NCI-H2196 treated with DMSO at 0.1 percent for 48 hours (cell line): ENCODE measurements around the gene ZNF581.

Experiments used
- DNase-seq: peaks from one replicate; lab custom pipeline; 2025; ENCODE audit not compliant: unreplicated experiment; lab: John Stamatoyannopoulos, UW

The ZNF581 gene

DNA sequence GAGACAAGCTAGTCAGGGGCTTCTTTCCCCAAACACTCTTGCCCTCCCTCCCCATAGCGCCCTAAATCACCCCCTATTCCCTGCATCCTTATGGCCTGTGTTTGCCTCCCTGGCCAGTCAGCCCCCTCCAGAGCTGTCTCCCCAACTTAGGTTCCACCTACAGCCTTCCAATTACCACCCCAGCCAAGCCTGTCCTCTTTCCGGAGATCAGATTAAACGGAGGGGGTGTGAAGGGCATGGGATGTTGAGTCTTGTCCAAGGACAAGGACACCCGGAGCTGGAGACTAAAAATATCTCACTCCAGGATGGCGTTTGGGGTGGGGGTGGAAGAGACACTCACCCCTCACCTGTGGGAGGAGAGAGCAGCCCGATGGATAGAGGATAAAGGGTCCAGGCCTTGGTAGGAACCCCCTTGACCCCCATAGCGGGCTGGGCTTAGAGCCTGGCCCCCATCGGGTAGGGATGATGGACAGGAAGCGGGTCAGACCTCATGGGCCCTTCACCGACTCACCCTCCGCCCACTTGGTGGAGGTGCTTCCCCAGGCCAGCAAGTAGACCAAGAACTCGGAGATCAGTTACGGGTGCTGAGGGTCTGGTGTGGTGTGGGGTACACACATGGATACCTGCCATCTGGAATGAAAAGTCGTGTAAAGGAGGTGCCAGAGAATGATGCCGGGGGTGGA lies 32.0 kb upstream of the ZNF581 start:
- DNase-seq: no peak

- no peak for DNase-seq
These were observed 31.3 kb upstream of the ZNF581 start for GRCh38 chr19:55611983-55612645.

- no peak for DNase-seq
These were observed 30.1 kb upstream of the ZNF581 start for GRCh38 chr19:55613396-55613795.

DNA sequence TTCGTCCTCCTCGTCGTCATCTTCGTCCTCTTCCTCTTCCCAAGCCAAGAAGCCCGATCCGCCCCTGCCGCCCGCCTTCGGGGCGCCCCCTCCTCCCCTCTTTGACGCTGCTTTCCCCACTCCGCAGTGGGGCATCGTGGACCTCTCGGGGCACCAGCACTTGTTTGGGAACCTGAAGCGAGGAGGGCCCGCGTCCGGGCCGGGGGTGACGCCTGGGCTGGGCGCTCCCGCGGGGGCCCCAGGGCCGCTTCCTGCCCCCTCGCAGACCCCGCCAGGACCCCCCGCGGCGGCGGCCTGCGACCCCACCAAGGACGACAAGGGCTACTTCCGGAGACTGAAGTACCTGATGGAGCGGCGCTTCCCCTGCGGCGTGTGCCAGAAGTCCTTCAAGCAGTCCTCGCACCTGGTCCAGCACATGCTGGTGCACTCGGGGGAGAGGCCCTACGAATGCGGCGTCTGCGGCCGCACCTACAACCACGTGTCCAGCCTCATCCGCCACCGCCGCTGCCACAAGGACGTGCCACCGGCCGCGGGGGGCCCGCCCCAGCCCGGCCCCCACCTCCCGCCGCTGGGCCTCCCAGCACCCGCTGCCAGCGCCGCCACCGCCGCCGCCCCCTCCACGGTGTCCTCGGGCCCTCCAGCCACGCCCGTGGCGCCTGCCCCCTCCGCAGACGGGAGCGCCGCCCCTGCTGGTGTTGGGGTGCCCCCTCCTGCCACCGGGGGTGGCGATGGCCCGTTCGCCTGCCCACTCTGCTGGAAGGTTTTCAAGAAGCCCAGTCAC lies 29.3 kb upstream of the ZNF581 start:
- no peak for DNase-seq

GRCh38 chr19:55614711-55615542 lies 28.5 kb upstream of the ZNF581 start:
- no peak for DNase-seq

DNA sequence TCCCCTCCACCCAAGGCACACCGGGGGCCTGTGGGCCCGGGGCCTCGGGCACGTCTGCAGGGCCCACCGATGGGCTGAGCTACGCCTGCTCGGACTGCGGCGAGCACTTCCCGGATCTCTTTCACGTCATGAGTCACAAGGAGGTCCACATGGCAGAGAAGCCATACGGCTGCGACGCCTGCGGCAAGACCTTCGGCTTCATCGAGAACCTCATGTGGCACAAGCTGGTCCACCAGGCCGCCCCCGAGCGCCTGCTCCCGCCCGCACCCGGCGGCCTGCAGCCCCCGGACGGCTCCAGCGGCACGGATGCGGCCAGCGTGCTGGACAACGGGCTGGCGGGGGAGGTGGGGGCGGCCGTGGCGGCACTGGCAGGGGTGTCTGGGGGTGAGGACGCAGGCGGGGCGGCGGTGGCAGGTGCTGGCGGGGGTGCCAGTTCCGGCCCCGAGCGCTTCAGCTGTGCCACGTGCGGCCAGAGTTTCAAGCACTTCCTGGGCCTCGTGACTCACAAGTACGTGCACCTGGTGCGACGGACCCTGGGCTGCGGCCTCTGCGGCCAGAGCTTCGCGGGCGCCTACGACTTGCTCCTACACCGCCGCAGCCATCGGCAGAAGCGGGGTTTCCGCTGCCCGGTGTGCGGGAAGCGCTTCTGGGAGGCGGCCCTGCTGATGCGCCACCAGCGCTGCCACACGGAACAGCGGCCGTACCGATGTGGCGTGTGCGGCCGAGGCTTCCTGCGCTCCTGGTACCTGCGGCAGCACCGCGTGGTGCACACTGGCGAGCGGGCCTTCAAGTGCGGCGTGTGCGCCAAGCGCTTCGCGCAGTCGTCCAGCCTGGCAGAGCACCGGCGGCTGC lies 27.7 kb upstream of the ZNF581 start:
- DNase-seq: no peak

- DNase-seq: no peak
These were observed 27.0 kb upstream of the ZNF581 start for GRCh38 chr19:55616395-55616875.

- DNase-seq: no peak
These were observed 26.0 kb upstream of the ZNF581 start for GRCh38 chr19:55617426-55617825.

GRCh38 chr19:55618426-55618825 lies 25.0 kb upstream of the ZNF581 start:
- no peak for DNase-seq

DNA sequence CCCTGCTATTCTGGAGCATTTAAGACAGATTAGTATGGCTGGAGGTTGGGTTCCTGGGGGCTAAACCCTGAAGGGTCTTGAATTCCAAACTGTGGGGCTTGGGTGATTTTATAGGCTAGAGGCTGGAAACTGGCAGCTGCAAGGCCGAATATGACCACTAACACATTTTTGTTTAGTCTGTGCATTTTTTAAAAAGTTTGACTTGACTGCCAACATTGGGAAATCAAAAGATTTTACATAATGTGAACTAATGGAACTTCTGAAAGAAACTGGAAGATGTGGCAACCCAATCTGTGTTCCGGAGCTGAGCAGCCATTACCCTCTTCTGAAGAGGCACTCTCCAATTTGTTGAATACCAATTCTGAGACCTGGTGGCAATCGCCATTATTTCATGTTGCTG lies 24.2 kb upstream of the ZNF581 start:
- no peak for DNase-seq

DNA sequence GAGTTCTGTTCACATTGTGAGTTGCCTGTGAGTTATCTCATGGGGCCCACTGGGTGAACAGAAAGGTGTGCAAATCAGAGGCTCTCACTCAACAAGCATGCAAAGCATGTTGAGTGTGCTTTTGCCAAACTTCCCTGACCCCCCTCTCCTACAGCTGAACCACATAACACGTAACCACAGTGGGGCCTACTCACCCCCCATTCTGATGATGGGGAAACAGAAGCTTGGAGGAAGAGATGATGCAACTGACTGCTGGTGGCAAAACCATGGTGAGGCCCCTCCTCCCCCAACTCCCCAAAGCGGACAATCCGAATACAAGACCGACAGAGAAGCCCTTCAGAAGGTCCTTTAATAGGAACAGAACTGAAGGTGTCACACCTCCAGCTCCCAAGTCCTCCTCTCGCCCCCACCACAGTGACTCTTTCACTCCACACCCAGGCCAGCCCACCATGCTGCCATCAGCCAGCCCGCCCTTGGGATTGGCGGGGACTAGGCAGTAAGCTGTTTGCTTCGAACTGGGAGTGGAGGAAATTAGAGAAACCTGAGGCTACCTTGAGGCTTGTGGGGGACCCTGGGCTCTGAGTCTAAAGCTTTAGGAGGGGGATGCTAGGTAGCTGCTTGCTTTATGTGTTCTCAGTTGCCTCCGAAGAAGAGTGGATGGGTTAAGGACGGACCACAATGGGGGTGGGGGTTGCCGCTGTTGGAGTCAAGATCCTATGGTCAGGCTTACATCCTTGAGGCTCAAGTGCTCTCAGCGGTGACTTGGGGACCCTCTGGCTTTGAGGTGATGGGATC lies 22.8 kb upstream of the ZNF581 start:
- no peak for DNase-seq

DNA sequence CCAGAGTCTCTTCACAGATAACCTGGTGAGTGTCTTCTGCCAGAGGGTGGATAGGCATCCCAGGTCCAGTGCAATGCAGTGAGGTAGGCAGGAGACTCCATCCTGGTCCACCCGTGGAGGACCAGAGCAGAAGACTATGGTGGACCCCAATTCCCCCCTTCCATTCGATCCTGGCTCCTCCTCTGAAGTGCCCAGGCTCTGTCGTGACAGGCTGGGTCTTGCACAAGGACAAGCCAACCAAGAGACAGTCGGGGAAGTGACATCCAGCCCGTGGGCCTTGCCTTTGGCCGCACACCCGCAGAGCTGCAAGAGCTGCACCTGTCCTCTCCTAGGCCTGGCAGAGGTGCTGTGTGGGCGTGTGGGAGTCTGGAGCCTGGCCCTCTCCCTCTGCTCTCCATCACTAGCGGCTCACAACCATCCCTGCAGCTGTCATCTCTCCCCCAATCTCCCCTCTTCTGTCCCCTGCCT lies 22.2 kb upstream of the ZNF581 start:
- DNase-seq: no peak

GRCh38 chr19:55621673-55622231 lies 21.7 kb upstream of the ZNF581 start:
- no peak for DNase-seq

- DNase-seq: no peak
These were observed 21.0 kb upstream of the ZNF581 start for GRCh38 chr19:55622242-55622969.

DNA sequence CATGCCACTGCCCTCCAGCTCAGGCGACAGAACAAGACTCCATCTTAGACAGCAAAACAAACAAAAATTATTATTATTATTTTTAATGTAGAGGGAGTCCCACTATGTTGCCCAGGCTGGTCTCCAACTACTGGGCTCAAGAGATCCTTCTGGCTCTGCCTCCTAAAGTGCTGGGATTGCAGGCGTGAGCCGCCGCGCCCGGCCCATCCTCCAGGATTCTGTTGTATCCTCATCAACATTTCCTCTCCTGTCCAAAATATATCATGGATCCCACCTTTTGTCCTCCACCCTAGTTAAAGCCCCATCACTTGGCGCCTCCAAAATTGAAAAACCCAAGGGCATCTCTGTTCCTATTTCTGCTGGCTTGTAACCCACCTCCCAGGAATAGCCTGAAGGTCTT lies 20.3 kb upstream of the ZNF581 start:
- DNase-seq: no peak

DNA sequence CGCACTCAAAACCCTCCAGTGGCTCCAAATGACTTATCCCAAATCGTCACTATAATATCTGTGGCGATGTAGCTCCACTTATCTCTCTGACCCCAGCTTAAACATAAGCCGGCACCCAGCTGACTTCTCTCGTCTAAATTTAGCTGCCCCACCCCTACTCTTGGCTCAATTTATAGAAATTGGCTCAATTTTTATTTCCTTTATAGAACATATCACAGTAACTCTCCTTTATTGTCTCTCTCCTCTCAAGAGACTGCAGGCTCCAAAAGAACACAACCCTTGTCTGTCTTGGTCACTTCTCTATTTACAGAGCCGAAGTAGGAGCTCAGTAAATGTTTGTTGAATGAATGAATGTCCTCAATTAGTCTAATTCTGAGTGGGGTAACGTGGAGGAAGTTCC lies 19.9 kb upstream of the ZNF581 start:
- no peak for DNase-seq

DNA sequence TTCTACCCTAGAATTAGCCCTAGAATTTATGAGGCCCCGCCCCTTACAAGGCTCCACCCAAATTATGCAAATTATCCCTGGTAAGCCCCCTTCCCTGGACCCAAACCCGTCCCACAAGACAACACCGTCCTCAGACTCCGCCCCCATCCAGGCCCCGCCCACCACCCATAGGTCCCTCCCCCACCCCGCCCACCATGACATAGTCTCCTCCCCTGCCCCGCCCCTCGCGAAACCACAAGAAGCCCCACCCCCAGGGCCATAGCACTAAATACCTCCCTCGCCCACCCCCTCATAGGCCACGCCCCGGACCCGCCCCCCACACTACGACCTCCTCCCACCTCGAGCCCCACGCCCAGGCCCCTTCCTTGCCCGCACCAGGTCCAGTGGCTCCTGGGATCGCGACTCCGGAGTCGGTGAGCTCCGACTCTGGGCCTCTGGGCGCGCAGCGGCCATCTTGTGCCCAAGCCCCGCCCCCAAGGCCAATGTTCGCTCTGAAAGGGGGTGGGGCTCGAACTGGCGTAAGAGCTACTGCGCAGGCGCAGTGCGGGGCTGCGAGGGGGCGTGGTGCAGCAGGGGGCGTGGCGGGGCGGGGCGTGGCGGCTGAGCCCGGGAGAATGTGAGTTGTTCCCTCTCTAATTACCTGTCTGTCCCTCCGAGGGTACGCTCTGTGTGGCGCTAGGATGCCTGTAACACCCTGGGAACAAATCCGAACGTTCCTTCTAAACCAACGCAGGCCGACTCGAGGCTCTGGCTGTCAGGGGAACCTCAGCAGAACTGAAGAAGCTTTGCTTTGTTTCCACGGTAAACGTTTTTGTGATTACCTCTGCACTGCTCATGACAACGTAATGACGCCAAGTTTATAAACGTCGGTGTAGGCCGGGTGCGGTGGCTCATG lies 19.1 kb upstream of the ZNF581 start, which contains the start of gene ZNF784:
Gene ZNF784 (minus strand): TSS at position 458 of the 895 bp plus-strand sequence. CDS start 5 bp downstream, at position 453.
- peak; percentile 90 for DNase-seq
